CD4-positive, alpha-beta T cell treated with Interleukin-17A for 1 hour (primary cell): ENCODE measurements around the gene TGM3.

ENCODE experiments used
- DNase-seq: peaks from one replicate; pipeline ENCODE4 v3.0.0-alpha.2; 2020

The TGM3 gene

GRCh38 chr20:2341336-2341735 is 45.5 kb downstream of the TGM3 start:
- no peak for DNase-seq

GRCh38 chr20:2342243-2342642 is 46.4 kb downstream of the TGM3 start:
- DNase-seq = no peak

GRCh38 chr20:2346188-2346587 is 50.4 kb downstream of the TGM3 start:
- DNase-seq = no peak

- no peak for DNase-seq
Measured at GRCh38 chr20:2348336-2348735, 52.5 kb downstream of the TGM3 start.

DNA sequence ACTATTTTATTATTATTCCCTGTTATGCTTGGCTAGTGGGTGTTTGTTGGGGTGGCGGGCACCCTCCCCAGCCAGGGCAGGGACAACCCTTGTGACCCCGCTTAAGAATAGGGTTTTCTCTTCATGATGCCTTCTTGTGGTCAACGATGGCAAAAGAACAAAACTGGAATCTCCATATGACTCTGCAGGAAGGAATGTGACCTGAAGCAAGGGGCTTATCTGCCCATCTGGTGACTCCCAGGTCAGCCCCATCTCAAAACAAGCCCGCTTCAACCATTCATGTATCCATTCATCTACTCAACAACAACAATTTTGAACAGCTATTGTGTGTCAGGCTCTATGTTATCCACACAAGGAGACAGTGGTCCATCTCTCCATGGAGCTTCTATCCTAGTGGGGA is 54.0 kb downstream of the TGM3 start:
- DNase-seq = no peak

- no peak for DNase-seq
Measured at GRCh38 chr20:2350606-2351005, 54.8 kb downstream of the TGM3 start.

GRCh38 chr20:2353231-2353630 is 57.4 kb downstream of the TGM3 start:
- DNase-seq = no peak

DNA sequence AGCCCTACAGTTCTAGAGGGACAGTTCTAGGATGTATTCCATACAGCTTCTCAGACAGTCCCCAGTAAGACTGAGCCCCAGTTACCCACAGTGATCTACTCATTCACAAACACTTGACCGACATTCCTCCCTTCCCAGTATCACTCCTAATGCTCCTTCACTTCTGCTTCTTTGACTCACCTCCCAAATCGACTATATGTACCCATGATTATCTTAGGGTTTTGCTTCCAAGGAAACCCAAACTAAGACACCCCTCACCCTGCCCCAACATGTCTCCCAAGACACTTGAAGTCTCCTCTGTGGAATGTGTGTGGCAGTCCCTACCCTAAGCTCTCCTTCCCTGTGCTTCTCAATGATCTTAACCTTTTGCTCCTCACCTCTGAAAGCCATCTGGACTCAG is 61.3 kb downstream of the TGM3 start:
- no peak for DNase-seq

GRCh38 chr20:2358006-2358405 is 62.2 kb downstream of the TGM3 start:
- no peak for DNase-seq

- DNase-seq = no peak
Measured at GRCh38 chr20:2361035-2361593, 65.3 kb downstream of the TGM3 start.

DNA sequence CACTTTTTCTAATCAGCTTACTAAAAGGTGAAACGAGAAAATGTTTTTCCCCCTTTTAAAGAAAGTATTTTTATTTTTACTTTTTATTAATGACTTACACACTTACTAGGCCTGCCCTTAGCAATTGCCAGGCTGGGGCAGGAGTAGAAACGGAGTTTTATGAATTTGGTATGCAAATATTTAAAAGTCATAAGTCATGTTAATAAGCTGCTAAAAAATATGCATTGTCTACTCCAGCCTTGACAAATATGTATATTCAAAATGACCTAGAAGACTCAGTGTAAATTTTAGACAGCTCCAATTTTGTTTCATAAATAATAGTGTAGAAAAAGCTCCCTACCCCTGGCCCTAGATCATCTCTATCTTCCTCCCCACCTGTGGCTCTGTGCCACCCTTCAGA is 67.4 kb downstream of the TGM3 start:
- no peak for DNase-seq

DNA sequence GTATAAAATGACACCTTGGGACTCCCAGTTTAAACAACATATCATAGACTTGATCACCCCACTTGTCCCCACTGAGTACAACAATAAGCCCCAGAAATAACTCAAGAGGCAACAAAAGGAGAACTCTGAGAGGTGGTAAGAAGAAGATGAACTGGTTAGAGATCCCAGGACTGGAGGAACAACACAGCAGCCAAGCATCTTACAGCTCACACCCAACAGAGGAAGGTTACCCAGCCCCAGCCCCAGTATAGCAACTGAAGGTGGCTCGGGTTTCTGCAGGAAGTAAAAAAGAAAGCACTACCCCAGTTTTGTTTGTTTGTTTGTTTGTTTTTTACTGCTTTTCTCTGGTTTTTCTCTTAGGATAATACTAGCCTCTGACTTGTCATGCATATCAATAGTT is 67.8 kb downstream of the TGM3 start:
- no peak for DNase-seq

- DNase-seq = no peak
Measured at GRCh38 chr20:2364044-2364443, 68.2 kb downstream of the TGM3 start.

- no peak for DNase-seq
Measured at GRCh38 chr20:2365091-2365490, 69.3 kb downstream of the TGM3 start.

GRCh38 chr20:2365666-2366065 is 69.9 kb downstream of the TGM3 start:
- DNase-seq = no peak

- DNase-seq = no peak
Measured at GRCh38 chr20:2368621-2369020, 72.8 kb downstream of the TGM3 start.

DNA sequence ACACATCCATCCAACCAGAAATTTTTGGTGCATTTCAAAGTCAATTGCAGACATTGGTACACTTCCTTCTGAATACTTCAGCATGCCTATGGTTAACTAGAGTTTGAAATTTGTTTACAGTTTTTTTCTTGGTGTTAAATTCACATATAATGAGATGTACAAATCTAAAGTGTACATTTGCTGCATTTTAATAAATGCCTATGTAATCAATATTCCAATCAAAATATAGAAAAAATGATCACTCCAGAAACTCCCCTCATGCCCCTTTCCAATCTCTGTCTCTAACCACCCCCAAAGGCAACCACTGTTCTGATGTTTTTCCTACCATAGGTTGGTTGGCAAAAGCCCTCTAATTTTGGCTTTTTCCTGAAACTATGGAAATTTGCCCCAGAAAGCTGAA is 77.3 kb downstream of the TGM3 start:
- DNase-seq = no peak

DNA sequence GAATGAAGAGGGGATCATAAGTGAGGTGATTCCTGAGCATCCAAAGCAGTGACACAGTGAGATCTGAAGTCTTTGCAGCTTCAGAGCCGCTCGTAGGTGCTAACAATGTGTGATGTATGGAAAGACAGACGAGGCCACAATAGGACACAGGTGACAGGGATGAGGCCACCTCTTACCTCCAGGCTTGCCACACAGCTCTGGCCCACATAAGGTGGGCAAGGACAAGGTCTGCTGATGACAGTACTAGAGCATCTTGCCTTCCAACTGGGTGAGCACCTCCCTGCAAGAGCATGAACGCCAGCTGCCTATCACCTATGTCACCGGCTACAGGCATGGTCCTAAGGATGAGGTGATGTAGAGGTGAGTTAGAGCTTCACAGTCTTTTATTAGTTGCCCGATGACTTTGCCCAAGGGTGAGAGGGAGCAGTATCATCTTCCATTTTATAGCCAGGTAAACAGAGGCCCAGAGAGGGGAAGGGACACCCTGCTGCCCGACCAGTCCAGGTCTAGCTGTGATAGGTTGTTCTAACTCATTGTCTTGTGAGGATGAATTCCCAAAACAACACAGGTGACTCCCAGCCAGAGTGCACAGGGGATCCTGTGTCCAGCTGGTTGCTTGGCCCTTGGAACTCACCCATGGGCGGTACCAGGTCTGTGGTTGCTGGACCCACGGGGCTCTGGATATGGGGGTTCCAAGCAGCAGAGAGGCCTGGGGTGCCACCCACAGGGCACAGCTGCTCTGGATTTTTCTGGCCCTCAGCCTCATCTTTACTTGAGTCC is 78.7 kb downstream of the TGM3 start:
- DNase-seq = no peak

DNA sequence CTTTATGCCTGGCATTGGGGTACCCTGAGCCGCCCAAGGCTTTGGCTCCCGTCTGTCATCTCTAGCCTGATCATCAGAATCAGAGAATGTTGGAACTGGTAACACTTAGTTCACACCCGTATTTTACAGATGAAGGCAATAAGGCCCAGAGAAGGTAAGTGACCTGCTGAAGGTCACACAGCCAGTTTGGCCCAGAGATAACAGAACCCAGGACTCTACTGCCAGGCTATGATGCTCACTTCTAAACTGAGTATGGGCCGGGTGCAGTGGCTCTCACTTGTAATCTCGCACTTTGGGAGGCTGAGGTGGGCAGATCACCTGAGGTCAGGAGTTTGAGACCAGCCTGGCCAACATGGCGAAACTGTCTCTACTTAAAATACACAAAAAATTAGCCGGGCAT is 83.1 kb downstream of the TGM3 start:
- DNase-seq = no peak

DNA sequence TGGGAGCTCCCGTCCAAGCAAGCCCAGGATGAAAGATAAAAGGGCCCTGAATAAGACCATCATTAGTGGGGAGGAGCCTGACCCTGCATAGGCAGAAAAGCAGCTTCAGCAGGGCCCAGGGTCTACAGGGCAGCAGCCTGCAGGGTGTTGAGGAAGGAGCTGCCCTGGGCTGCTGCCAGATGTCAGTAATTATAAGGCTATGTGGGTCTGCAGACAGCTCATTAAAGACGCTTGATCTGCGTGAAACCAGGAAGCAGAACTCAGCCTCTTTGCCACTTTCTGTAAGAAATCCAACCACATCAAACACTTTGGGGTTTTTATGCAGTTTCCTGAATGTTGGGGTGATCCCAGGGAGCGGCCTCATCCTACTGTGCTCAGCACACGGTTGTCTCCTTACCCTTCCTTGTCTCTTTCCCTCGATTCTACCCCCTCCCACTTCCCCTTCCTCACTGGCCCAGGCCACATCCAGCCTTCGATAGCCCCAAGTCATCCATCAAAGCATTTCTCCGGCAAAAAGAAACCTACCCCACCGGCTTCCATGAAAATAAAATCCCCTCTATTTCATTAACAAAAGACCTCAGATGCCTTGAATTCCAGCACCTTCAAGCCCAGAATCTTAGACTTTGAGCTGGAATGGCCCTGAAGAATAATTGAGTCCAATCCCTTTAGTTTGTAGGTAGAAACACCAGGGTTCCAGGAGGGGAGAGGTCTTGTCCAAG is 83.9 kb downstream of the TGM3 start:
- peak; percentile 57 for DNase-seq

DNA sequence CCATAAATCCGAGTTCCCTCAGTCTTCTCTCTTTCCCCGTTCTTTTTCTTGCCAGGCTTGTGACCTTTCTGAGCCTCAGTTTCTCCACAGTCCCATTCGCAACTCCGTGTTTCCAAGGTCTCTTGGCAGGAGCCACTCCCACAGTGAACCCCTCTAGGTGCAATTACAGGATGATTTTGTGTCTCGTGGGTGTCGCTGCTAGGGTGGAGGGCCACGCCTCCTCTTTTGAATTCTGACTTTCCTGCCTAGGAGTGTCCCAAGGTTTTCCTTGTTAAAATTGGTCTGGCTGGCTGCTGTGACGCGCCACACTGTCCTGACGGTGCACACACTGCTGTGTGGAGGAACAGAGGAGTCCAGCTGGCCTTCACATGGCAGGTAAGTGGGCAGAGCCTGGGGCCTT is 84.8 kb downstream of the TGM3 start, which contains the start of gene TGM6:
Gene TGM6, plus strand, starts transcription at position 301 of the 400 bp plus-strand sequence. Its CDS starts 68 bp downstream, at position 369.
- no peak for DNase-seq

GRCh38 chr20:2381303-2381702 is 85.5 kb downstream of the TGM3 start:
- DNase-seq = no peak

GRCh38 chr20:2382833-2383232 is 87.0 kb downstream of the TGM3 start:
- DNase-seq = no peak

DNA sequence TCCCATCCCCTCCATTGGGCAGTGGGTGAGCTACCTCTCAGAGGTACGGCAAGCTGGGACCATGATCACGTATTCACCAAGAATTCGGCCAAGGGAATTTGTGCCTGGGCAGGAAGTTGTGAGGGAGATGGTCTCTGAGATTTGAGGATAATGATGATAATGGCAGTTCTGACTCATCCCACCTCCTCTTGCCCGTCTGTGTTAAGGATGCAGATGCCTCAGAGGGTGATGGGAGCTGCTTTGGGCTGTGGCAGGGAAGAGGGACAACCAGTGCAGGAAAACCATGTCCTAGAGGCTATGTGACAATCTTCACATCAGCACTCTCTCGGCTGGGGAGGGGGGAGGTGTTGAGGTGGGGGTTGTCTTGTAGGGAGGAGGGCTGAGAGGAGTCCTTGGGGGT is 89.2 kb downstream of the TGM3 start:
- DNase-seq = no peak
